Stomach (tissue), 4 donors: ENCODE measurements around the gene HTT.

Experiments used
- EP300 ChIP-seq: sonication (generic); formaldehyde crosslinking; IDR thresholded peaks from one replicate; pipeline ENCODE4 v1.6.1; 2017; ENCODE audit warnings: antibody characterized with exemption
- TF ChIP-seq, protein P1 (sequence below), 7 experiments: fragments of 450-650 bp in 4 of 7; fragments of 200-600 bp in 3 of 7; sonication (generic) in 3 of 7; IDR thresholded peaks; one replicate each; pipeline ENCODE4 v1.5.1; 2016 to 2019; ENCODE audit warnings: antibody characterized with exemption in 7 of 7, control low read depth in 2 of 7, mild to moderate bottlenecking in 1 of 7

DNA sequence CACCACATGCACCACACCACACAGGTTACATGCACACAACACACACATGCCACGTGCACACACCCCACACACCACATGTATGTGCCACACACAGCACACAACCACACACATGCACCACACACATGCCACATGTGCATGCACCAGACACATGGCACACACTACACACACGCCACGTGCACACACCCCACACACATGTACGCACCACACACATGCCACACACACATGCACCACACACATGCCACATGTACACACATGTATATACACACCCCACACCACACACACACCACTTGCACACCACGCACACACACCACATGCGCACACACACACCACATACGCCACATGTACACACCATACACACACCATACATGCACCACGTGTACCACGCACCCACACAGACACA lies 154.8 kb downstream of the HTT start:
- TF ChIP-seq, protein P1, sequence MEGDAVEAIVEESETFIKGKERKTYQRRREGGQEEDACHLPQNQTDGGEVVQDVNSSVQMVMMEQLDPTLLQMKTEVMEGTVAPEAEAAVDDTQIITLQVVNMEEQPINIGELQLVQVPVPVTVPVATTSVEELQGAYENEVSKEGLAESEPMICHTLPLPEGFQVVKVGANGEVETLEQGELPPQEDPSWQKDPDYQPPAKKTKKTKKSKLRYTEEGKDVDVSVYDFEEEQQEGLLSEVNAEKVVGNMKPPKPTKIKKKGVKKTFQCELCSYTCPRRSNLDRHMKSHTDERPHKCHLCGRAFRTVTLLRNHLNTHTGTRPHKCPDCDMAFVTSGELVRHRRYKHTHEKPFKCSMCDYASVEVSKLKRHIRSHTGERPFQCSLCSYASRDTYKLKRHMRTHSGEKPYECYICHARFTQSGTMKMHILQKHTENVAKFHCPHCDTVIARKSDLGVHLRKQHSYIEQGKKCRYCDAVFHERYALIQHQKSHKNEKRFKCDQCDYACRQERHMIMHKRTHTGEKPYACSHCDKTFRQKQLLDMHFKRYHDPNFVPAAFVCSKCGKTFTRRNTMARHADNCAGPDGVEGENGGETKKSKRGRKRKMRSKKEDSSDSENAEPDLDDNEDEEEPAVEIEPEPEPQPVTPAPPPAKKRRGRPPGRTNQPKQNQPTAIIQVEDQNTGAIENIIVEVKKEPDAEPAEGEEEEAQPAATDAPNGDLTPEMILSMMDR (IDR thresholded peaks at IDR 0.05): no peak
- no peak for TF ChIP-seq EP300
